ENCODE data around the gene KRTAP2-2. TPM values are rescaled to one million over a fixed set of nuclear protein-coding genes. Genes with fewer than 3 reads are reported as not detected.

Gene KRTAP2-2
- total and polyA plus RNA-seq, 2 of the 4 experiments (the other 2 are of a cell fraction) = 0.17 TPM; not detected in 1

DNA sequence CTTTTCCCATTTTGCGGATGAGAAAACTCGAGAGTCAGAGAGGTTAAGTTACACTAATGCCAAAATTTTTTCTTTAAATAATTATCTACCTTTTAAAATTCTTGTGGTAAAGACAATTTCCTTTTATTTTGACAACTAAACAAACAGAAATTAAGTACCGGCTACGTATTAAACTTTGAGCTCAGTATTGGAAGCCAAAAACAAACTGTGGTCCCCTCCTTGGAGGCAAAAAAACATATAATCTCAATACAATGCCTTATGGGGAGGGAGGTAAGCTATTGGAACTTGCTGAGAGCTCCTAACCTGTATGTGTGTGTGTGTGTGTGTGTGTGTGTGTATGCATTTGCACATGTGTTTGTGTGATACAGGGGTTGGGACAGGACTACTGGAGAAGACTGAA, 8.4 kb upstream of the KRTAP2-2 start:
- no TSS peak for BruUV-seq (replicated peaks)
- H3K36me3 ChIP-seq (ENCODE audit: control insufficient read depth, insufficient read depth, low read length) = no peaks in the 10 kb centered on the region
- H4K20me1 ChIP-seq (ENCODE audit: insufficient read depth, low read length) = no peaks in the 10 kb centered on the region
- H3K9me3 ChIP-seq (ENCODE audit: control insufficient read depth, insufficient read depth, low read length) = no peaks in the 10 kb centered on the region
- H2AK9ac ChIP-seq (replicated peaks; ENCODE audit: low read depth, low read length, poor library complexity) = no peak overlapping the region
- peak overlapping the region; percentile 94 for H3K4ac ChIP-seq (ENCODE audit: low read depth, low read length)
- H2BK15ac ChIP-seq (ENCODE audit: low read depth, low read length) = peak overlapping the region; percentile 98; the same call in 2 of the 3 replicates
- no CpG with 5 or more reads among the region's 4 CpGs for WGBS, 2 experiments (ENCODE audit: extremely low coverage in 2 of 2, insufficient read length in 1 of 2)
- H3K14ac ChIP-seq (replicated peaks; ENCODE audit: low read depth, low read length) = peak overlapping the region; percentile 88
- H3K27me3 ChIP-seq (ENCODE audit: control insufficient read depth, insufficient read depth, low read length) = no peaks in the 10 kb centered on the region
- no peak overlapping the region for H3K4me2 ChIP-seq (ENCODE audit: low read depth, low read length)
- peak overlapping the region; percentile 91; the same call in 1 of the 2 replicates for H3K18ac ChIP-seq (ENCODE audit: low read depth, low read length)
- dilution Hi-C loops (cut with HindIII; ENCODE audit: low sequenced_read_pairs, unreplicated experiment) = no loop called here
- TF ChIP-seq, protein P1, sequence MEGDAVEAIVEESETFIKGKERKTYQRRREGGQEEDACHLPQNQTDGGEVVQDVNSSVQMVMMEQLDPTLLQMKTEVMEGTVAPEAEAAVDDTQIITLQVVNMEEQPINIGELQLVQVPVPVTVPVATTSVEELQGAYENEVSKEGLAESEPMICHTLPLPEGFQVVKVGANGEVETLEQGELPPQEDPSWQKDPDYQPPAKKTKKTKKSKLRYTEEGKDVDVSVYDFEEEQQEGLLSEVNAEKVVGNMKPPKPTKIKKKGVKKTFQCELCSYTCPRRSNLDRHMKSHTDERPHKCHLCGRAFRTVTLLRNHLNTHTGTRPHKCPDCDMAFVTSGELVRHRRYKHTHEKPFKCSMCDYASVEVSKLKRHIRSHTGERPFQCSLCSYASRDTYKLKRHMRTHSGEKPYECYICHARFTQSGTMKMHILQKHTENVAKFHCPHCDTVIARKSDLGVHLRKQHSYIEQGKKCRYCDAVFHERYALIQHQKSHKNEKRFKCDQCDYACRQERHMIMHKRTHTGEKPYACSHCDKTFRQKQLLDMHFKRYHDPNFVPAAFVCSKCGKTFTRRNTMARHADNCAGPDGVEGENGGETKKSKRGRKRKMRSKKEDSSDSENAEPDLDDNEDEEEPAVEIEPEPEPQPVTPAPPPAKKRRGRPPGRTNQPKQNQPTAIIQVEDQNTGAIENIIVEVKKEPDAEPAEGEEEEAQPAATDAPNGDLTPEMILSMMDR (conservative IDR thresholded peaks at IDR 0.05; ENCODE audit: low read depth, low read length) = no peak
- TF ChIP-seq MAZ (IDR thresholded peaks at IDR 0.05; ENCODE audit: borderline replicate concordance, low read depth, low read length) (no peak), RAD21 (IDR thresholded peaks at IDR 0.05; ENCODE audit: low read length) (no peak), NFE2L2 (IDR thresholded peaks at IDR 0.05; ENCODE audit: low read depth, low read length) (no peak), RFX5 (IDR thresholded peaks at IDR 0.05; ENCODE audit: low read depth, low read length) (no peak), RCOR1 (IDR thresholded peaks at IDR 0.05; ENCODE audit: insufficient replicate concordance, low read length) (no peak), BHLHE40 (IDR thresholded peaks at IDR 0.05; ENCODE audit: low read depth, low read length) (no peak), CHD1 (IDR thresholded peaks at IDR 0.05; ENCODE audit: low read depth, low read length) (no peak), SMC3 (IDR thresholded peaks at IDR 0.05; ENCODE audit: low read depth, low read length) (no peak), MXI1 (IDR thresholded peaks at IDR 0.05; ENCODE audit: borderline replicate concordance, low read depth, low read length) (no peak), FOS (IDR thresholded peaks at IDR 0.05; ENCODE audit: low read depth, low read length) (no peak), CEBPB (IDR thresholded peaks at IDR 0.05; ENCODE audit: low read depth, low read length) (no peak), MAFK (IDR thresholded peaks at IDR 0.05; ENCODE audit: low read depth, low read length) (no peak), POLR2A (IDR thresholded peaks at IDR 0.05; ENCODE audit: low read depth, low read length) (no peak)
- TF ChIP-seq, protein P2, sequence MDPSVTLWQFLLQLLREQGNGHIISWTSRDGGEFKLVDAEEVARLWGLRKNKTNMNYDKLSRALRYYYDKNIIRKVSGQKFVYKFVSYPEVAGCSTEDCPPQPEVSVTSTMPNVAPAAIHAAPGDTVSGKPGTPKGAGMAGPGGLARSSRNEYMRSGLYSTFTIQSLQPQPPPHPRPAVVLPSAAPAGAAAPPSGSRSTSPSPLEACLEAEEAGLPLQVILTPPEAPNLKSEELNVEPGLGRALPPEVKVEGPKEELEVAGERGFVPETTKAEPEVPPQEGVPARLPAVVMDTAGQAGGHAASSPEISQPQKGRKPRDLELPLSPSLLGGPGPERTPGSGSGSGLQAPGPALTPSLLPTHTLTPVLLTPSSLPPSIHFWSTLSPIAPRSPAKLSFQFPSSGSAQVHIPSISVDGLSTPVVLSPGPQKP (IDR thresholded peaks at IDR 0.05; ENCODE audit: borderline replicate concordance, low read depth, low read length) = no peak
- TF ChIP-seq, protein P3, sequence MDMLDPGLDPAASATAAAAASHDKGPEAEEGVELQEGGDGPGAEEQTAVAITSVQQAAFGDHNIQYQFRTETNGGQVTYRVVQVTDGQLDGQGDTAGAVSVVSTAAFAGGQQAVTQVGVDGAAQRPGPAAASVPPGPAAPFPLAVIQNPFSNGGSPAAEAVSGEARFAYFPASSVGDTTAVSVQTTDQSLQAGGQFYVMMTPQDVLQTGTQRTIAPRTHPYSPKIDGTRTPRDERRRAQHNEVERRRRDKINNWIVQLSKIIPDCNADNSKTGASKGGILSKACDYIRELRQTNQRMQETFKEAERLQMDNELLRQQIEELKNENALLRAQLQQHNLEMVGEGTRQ (IDR thresholded peaks at IDR 0.05; ENCODE audit: low read depth, low read length) = no peak
- H3K79me1 ChIP-seq (ENCODE audit: low read depth in 1 of 2, low read length in 2 of 2) = no peaks in the 10 kb centered on the region
- peak overlapping the region; percentile 98 for H4K91ac ChIP-seq (ENCODE audit: insufficient read depth, low read depth, low read length)
- peak overlapping the region; percentile 97 for H2BK120ac ChIP-seq (ENCODE audit: low read depth, low read length)
- no peak overlapping the region for H3K9ac ChIP-seq (ENCODE audit: low read depth, low read length)
- H3K9me1 ChIP-seq (ENCODE audit: insufficient read depth, low read length) = peaks cover 9% of the 10 kb centered on the region
- peak overlapping the region; percentile 79; the same call in 1 of the 2 replicates for H3K23ac ChIP-seq (ENCODE audit: low read depth, low read length)
- peak overlapping the region; percentile 86 for H4K8ac ChIP-seq (ENCODE audit: low read depth in 2 of 2, low read length in 2 of 2)
- H3K56ac ChIP-seq (ENCODE audit: extremely low read depth, insufficient read depth, low read length) = 0 out of 2 replicates have a peak overlapping the region, but pooled peaks have one; percentile 46
- no peak overlapping the region for H2AFZ ChIP-seq (replicated peaks; ENCODE audit: low read length, poor library complexity)
- ATAC-seq (ENCODE audit: low read depth) (no peak), DNase-seq (no peak)
- intact Hi-C loops (cut with micrococcal nuclease) = loop anchor here (5.0 kb wide), 3 partner anchors 259 to 584 kb away; no protein-coding TSS in a partner anchor
- peak overlapping the region; percentile 98 for H2AK5ac ChIP-seq (ENCODE audit: low read depth, low read length)
- peak overlapping the region; percentile 98 for H2BK5ac ChIP-seq (ENCODE audit: low read depth, low read length, poor library complexity, severe bottlenecking)
- H3K27ac ChIP-seq (ENCODE audit: insufficient read depth, low read length) = no peak overlapping the region
- ChIA-PET POLR2A (ENCODE audit: unreplicated experiment) (no interaction called here), CTCF (interaction anchor here (0.6 kb wide), 1 partner anchor 491 kb away, joined by 3 read pairs; no protein-coding TSS in a partner anchor)
- peaks cover 20% of the 10 kb centered on the region for H3K4me1 ChIP-seq (ENCODE audit: control insufficient read depth, insufficient read depth, low read length)
- peak overlapping the region; percentile 73; the same call in 1 of the 2 replicates for H4K5ac ChIP-seq (ENCODE audit: low read depth, low read length)
- in situ Hi-C loops (cut with MboI; ENCODE audit: low sequenced_read_pairs) = no loop called here
- H3K4me3 ChIP-seq (ENCODE audit: insufficient read depth, low read depth, low read length) = no peak overlapping the region
- peak overlapping the region; percentile 98 for H2BK20ac ChIP-seq (ENCODE audit: low read depth, low read length)

Data from IMR-90 (cell line).